IMR-90 (cell line): ENCODE results near the gene MORC2. TPM values are rescaled to one million over a fixed set of nuclear protein-coding genes. Genes with fewer than 3 reads are reported as not detected.

ENCODE experiments used
- ATAC-seq: fragments of 200-7000 bp; cut with Tn5 transposase; 2 replicates; pipeline ENCODE4 v1.9.1; 2020; ENCODE audit warnings: low read depth, mild to moderate bottlenecking, moderate library complexity
- BruUV-seq: library from RNA; stranded (reverse); fragments of 400-500 nt; replicated peaks from 2 replicates; lab custom pipeline; 2021; lab: Mats Ljungman, UMichigan
- CTCF ChIA-PET: fragments of 300-600 bp; formaldehyde crosslinking; extraction: SDS; loops from one replicate; lab custom pipeline; 2021; ENCODE audit warnings: antibody characterized with exemption; lab: Yijun Ruan, JAX
- POLR2A ChIA-PET: fragments of 300-600 bp; sonication (Branson Sonifier 250); formaldehyde crosslinking; loops from one replicate; lab custom pipeline; 2022; ENCODE audit warnings: antibody characterized with exemption; ENCODE audit not compliant: unreplicated experiment; lab: Charles Lee
- DNase-seq: peaks from one replicate; pipeline ENCODE4 v3.0.0; 2013
- H2AFZ ChIP-seq: replicated peaks from 2 replicates; pipeline ENCODE3; 2013; ENCODE audit warnings: low read length, mild to moderate bottlenecking; ENCODE audit not compliant: poor library complexity
- H2AK5ac ChIP-seq: 2 replicates; pipeline ENCODE4 v1.6.1; 2013; ENCODE audit warnings: low read depth, low read length, inconsistent platforms
- H2AK9ac ChIP-seq: replicated peaks from 2 replicates; pipeline ENCODE3; 2013; ENCODE audit warnings: mild to moderate bottlenecking, low read depth, low read length, moderate library complexity; ENCODE audit not compliant: poor library complexity
- H2BK120ac ChIP-seq: 2 replicates; pipeline ENCODE4 v1.6.1; 2013; ENCODE audit warnings: low read depth, low read length, inconsistent platforms
- H2BK15ac ChIP-seq: 3 replicates; pipeline ENCODE4 v1.6.1; 2013; ENCODE audit warnings: low read depth, low read length, inconsistent platforms
- H2BK20ac ChIP-seq: 2 replicates; pipeline ENCODE4 v1.6.1; 2013; ENCODE audit warnings: low read depth, mild to moderate bottlenecking, inconsistent platforms, low read length, moderate library complexity
- H2BK5ac ChIP-seq: 2 replicates; pipeline ENCODE4 v1.6.1; 2013; ENCODE audit warnings: mild to moderate bottlenecking, low read depth, low read length, inconsistent platforms; ENCODE audit not compliant: poor library complexity, severe bottlenecking
- H3K14ac ChIP-seq: replicated peaks from 2 replicates; pipeline ENCODE4 v1.6.1; 2013; ENCODE audit warnings: low read depth, low read length, inconsistent platforms
- H3K18ac ChIP-seq: 2 replicates; pipeline ENCODE4 v1.6.1; 2013; ENCODE audit warnings: low read depth, low read length, control low read depth
- H3K23ac ChIP-seq: 2 replicates; pipeline ENCODE4 v1.6.1; 2013; ENCODE audit warnings: low read depth, low read length, inconsistent platforms
- H3K27ac ChIP-seq: 2 replicates; pipeline ENCODE4 v1.5.1; 2013; ENCODE audit warnings: mild to moderate bottlenecking, control low read depth, low read length; ENCODE audit not compliant: insufficient read depth
- H3K27me3 ChIP-seq: 2 replicates; pipeline ENCODE4 v1.6.1; 2013; ENCODE audit warnings: low read length; ENCODE audit not compliant: control insufficient read depth, insufficient read depth
- H3K36me3 ChIP-seq: 2 replicates; pipeline ENCODE4 v1.6.1; 2013; ENCODE audit warnings: low read length, mixed read lengths; ENCODE audit not compliant: control insufficient read depth, insufficient read depth
- H3K4ac ChIP-seq: 2 replicates; pipeline ENCODE4 v1.6.1; 2013; ENCODE audit warnings: low read depth, low read length, inconsistent platforms
- H3K4me1 ChIP-seq: 2 replicates; pipeline ENCODE4 v1.6.1; 2013; ENCODE audit warnings: low read length, mixed read lengths; ENCODE audit not compliant: control insufficient read depth, insufficient read depth
- H3K4me2 ChIP-seq: 2 replicates; pipeline ENCODE4 v1.6.1; 2013; ENCODE audit warnings: low read depth, mild to moderate bottlenecking, control low read depth, low read length, moderate library complexity
- H3K4me3 ChIP-seq: 2 replicates; pipeline ENCODE4 v1.5.1; 2013; ENCODE audit warnings: low read depth, mild to moderate bottlenecking, control low read depth, low read length, moderate library complexity; ENCODE audit not compliant: insufficient read depth
- H3K56ac ChIP-seq: 2 replicates; pipeline ENCODE4 v1.6.1; 2013; ENCODE audit warnings: low read length, inconsistent platforms; ENCODE audit not compliant: insufficient read depth; ENCODE audit errors: extremely low read depth
- H3K79me1 ChIP-seq, 2 experiments: 2 replicates each; pipeline ENCODE4 v1.6.1; 2013; ENCODE audit warnings: low read length in 2 of 2, inconsistent platforms in 1 of 2, low read depth in 1 of 2
- H3K9ac ChIP-seq: 2 replicates; pipeline ENCODE4 v1.6.1; 2013; ENCODE audit warnings: low read depth, low read length, control low read depth
- H3K9me1 ChIP-seq: 2 replicates; pipeline ENCODE4 v1.6.1; 2013; ENCODE audit warnings: low read length, inconsistent platforms; ENCODE audit not compliant: insufficient read depth
- H3K9me3 ChIP-seq: 2 replicates; pipeline ENCODE4 v1.6.1; 2013; ENCODE audit warnings: low read length; ENCODE audit not compliant: control insufficient read depth, insufficient read depth
- H4K20me1 ChIP-seq: 2 replicates; pipeline ENCODE4 v1.6.1; 2013; ENCODE audit warnings: low read length, inconsistent platforms; ENCODE audit not compliant: insufficient read depth
- H4K5ac ChIP-seq: 2 replicates; pipeline ENCODE4 v1.6.1; 2013; ENCODE audit warnings: mild to moderate bottlenecking, low read depth, low read length, control low read depth
- H4K8ac ChIP-seq, 2 experiments: 2 replicates each; pipeline ENCODE4 v1.6.1; 2013; ENCODE audit warnings: low read depth in 2 of 2, low read length in 2 of 2, control low read depth in 1 of 2, inconsistent platforms in 1 of 2
- H4K91ac ChIP-seq: 2 replicates; pipeline ENCODE4 v1.6.1; 2013; ENCODE audit warnings: low read depth, low read length, inconsistent platforms; ENCODE audit not compliant: insufficient read depth
- BHLHE40 ChIP-seq: fragments of 150-350 bp; IDR thresholded peaks from 2 replicates; pipeline ENCODE4 v1.6.1; 2016; ENCODE audit warnings: mild to moderate bottlenecking, low read depth, low read length
- CHD1 ChIP-seq: IDR thresholded peaks from 2 replicates; pipeline ENCODE4 v1.6.1; 2012; ENCODE audit warnings: low read depth, low read length, improper control_type of control experiment
- MAFK ChIP-seq: IDR thresholded peaks from 2 replicates; pipeline ENCODE4 v1.6.1; 2012; ENCODE audit warnings: low read depth, low read length, improper control_type of control experiment
- MAZ ChIP-seq: IDR thresholded peaks from 2 replicates; pipeline ENCODE4 v1.6.1; 2012; ENCODE audit warnings: low read depth, mild to moderate bottlenecking, low read length, improper control_type of control experiment, moderate library complexity, borderline replicate concordance
- MXI1 ChIP-seq: IDR thresholded peaks from 2 replicates; pipeline ENCODE4 v1.6.1; 2012; ENCODE audit warnings: low read depth, mild to moderate bottlenecking, low read length, moderate library complexity, borderline replicate concordance
- POLR2A ChIP-seq: IDR thresholded peaks from 2 replicates; pipeline ENCODE4 v1.6.1; 2012; ENCODE audit warnings: mild to moderate bottlenecking, low read depth, low read length
- RAD21 ChIP-seq: IDR thresholded peaks from 2 replicates; pipeline ENCODE4 v1.6.1; 2012; ENCODE audit warnings: low read length, improper control_type of control experiment
- RFX5 ChIP-seq: IDR thresholded peaks from 2 replicates; pipeline ENCODE4 v1.8.0; 2012; ENCODE audit warnings: low read depth, mild to moderate bottlenecking, low read length, moderate library complexity
- SMC3 ChIP-seq: fragments of 150-350 bp; IDR thresholded peaks from 2 replicates; pipeline ENCODE4 v1.6.1; 2016; ENCODE audit warnings: low read depth, mild to moderate bottlenecking, antibody characterized with exemption, low read length, moderate library complexity
- WGBS, 2 experiments: methylation state at CpG; one replicate each; pipeline versions ENCODE4 v1.1.5 to v1.1.7; 2013; ENCODE audit warnings: missing lambda C conversion rate in 2 of 2; ENCODE audit not compliant: insufficient read length in 1 of 2; ENCODE audit errors: extremely low coverage in 2 of 2; 5-methylcytosine and 5-hydroxymethylcytosine counted together
- dilution Hi-C: fragments of 300-500 bp; cut with HindIII; formaldehyde crosslinking; loops from one replicate; pipeline ENCODE4 v1.14.3; 2018; ENCODE audit warnings: low sequenced_read_pairs; ENCODE audit not compliant: unreplicated experiment
- in situ Hi-C: fragments of 300-500 bp; cut with MboI; formaldehyde crosslinking; loops from 3 replicates; pipeline ENCODE4 v1.14.3; 2019; ENCODE audit warnings: low sequenced_read_pairs, inconsistent platforms, mixed read lengths
- intact Hi-C: fragments of 100-400 bp; cut with micrococcal nuclease; formaldehyde crosslinking; loops from 2 replicates; pipeline ENCODE4 v1.10.0; 2022
- polyA plus RNA-seq, 3 experiments: library from polyadenylated mRNA; depleted of rRNA; stranded (reverse); fragments of >200 nt; gene quantifications; 2 replicates each; pipeline ENCODE4 v1.2.3, GENCODE V29; 2012; ENCODE audit warnings: low replicate concordance in 1 of 3
- total RNA-seq: library from RNA; depleted of rRNA; stranded (reverse); fragments of >200 nt; gene quantifications from 2 replicates; pipeline ENCODE4 v1.2.3, GENCODE V29; 2012
- TF ChIP-seq, protein P1 (sequence below): fragments of 150-350 bp; IDR thresholded peaks from 2 replicates; pipeline ENCODE4 v1.6.1; 2017; ENCODE audit warnings: mild to moderate bottlenecking, antibody characterized with exemption, low read length, low read depth

MORC2 gene
- total and polyA plus RNA-seq, 2 of the 4 experiments (the other 2 are of a cell fraction): 15.8 to 24.7 TPM

DNA sequence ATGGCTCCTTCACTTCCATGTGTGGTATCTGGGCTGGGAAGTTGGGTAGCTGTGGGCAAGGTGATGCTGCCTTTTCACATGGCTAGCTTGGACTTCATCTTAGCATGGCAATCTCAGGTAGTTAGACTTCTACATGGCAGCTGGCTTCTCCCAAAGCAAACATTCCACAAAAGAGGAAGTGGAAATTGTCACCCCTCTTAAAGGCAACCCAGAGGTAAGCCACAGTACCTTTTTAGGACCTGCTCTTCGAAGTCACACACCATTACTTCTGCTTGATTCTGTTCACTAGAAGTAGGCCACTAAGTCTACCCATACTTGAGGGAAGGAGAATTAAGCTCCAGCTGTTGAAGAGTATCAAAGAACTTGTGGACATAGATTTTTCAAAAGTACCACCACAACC, 26.4 kb upstream of the MORC2 start:
- Histone ChIP-seq H2BK5ac (no peak overlapping the region), H3K4me1 (no peaks in the 10 kb centered on the region), H3K18ac (no peak overlapping the region), H2BK120ac (no peak overlapping the region), H3K9me3 (peaks cover 8% of the 10 kb centered on the region), H2BK15ac (no peak overlapping the region), H2BK20ac (no peak overlapping the region), H4K5ac (no peak overlapping the region), H3K23ac (no peak overlapping the region), H3K36me3 (no peaks in the 10 kb centered on the region), H2AK9ac (no peak overlapping the region), H3K4ac (no peak overlapping the region), H3K9ac (no peak overlapping the region), H3K9me1 (no peaks in the 10 kb centered on the region), H3K27me3 (no peaks in the 10 kb centered on the region), H3K56ac (no peak overlapping the region), H2AFZ (no peak overlapping the region), H3K4me3 (no peak overlapping the region), H3K4me2 (no peak overlapping the region), H4K8ac (no peak overlapping the region), H4K91ac (no peak overlapping the region), H2AK5ac (no peak overlapping the region), H4K20me1 (no peaks in the 10 kb centered on the region), H3K79me1 (no peaks in the 10 kb centered on the region), H3K27ac (no peak overlapping the region), H3K14ac (no peak overlapping the region)
- dilution Hi-C loops: no loop called here
- no peak for ATAC-seq
- ChIA-PET CTCF (no interaction called here), POLR2A (no interaction called here)
- intact Hi-C loops: no loop called here
- BruUV-seq: no TSS peak
- no CpG with 5 or more reads among the region's 1 CpG for WGBS, 2 experiments
- in situ Hi-C loops: no loop called here
- no peak for DNase-seq
- no peak for TF ChIP-seq SMC3
- no peak for TF ChIP-seq BHLHE40
- no peak for TF ChIP-seq RFX5
- TF ChIP-seq POLR2A: no peak
- no peak for TF ChIP-seq MAFK
- TF ChIP-seq CHD1: no peak
- no peak for TF ChIP-seq RAD21
- TF ChIP-seq, protein P1, sequence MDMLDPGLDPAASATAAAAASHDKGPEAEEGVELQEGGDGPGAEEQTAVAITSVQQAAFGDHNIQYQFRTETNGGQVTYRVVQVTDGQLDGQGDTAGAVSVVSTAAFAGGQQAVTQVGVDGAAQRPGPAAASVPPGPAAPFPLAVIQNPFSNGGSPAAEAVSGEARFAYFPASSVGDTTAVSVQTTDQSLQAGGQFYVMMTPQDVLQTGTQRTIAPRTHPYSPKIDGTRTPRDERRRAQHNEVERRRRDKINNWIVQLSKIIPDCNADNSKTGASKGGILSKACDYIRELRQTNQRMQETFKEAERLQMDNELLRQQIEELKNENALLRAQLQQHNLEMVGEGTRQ: no peak
- TF ChIP-seq MAZ: no peak
- no peak for TF ChIP-seq MXI1
